Smooth muscle cell (in vitro differentiated cells): ENCODE results near the gene NPAS2. TPM values are rescaled to one million over a fixed set of nuclear protein-coding genes. Genes with fewer than 3 reads are reported as not detected.

ENCODE experiments used
- DNase-seq: peaks from one replicate; lab custom pipeline; 2025; ENCODE audit not compliant: unreplicated experiment; lab: John Stamatoyannopoulos, UW
- H2AFZ ChIP-seq: fragments of 200-600 bp; sonication (generic); 2 replicates; pipeline ENCODE4 v1.6.0; 2016; ENCODE audit warnings: antibody characterized with exemption, low read depth, mild to moderate bottlenecking
- H3F3A ChIP-seq: fragments of 200-600 bp; sonication (generic); 2 replicates; pipeline ENCODE4 v1.6.0; 2017; ENCODE audit warnings: antibody characterized with exemption, low read depth
- H3K27ac ChIP-seq: fragments of 200-600 bp; sonication (generic); 2 replicates; pipeline ENCODE4 v1.5.1; 2016; ENCODE audit warnings: low read depth, mild to moderate bottlenecking
- H3K27me3 ChIP-seq: fragments of 200-600 bp; sonication (generic); 2 replicates; pipeline ENCODE4 v1.6.1; 2016; ENCODE audit warnings: low read depth, mild to moderate bottlenecking
- H3K36me3 ChIP-seq: fragments of 200-600 bp; sonication (generic); 2 replicates; pipeline ENCODE4 v1.5.1; 2016; ENCODE audit warnings: low read depth
- H3K4me1 ChIP-seq: fragments of 200-600 bp; sonication (generic); 2 replicates; pipeline ENCODE4 v1.5.1; 2016; ENCODE audit warnings: low read depth
- H3K4me2 ChIP-seq: fragments of 200-600 bp; sonication (generic); 2 replicates; pipeline ENCODE4 v1.6.0; 2016; ENCODE audit warnings: mild to moderate bottlenecking
- H3K4me3 ChIP-seq: fragments of 200-600 bp; sonication (generic); 2 replicates; pipeline ENCODE4 v1.5.1; 2016; ENCODE audit warnings: mild to moderate bottlenecking
- H3K79me2 ChIP-seq: fragments of 200-600 bp; sonication (generic); 2 replicates; pipeline ENCODE4 v1.6.0; 2016; ENCODE audit warnings: low read depth, mild to moderate bottlenecking
- H3K9ac ChIP-seq: fragments of 200-600 bp; sonication (generic); 2 replicates; pipeline ENCODE4 v1.6.0; 2016; ENCODE audit warnings: low read depth
- H3K9me3 ChIP-seq: fragments of 200-600 bp; sonication (generic); replicated peaks from 2 replicates; pipeline ENCODE4 v1.5.1; 2016; ENCODE audit warnings: low read depth
- H4K20me1 ChIP-seq: fragments of 200-600 bp; sonication (generic); 2 replicates; pipeline ENCODE4 v1.6.0; 2016; ENCODE audit warnings: low read depth
- WGBS: methylation state at CpG from one replicate; pipeline ENCODE4 v1.1.7; 2016; ENCODE audit warnings: low lambda C conversion rate; 5-methylcytosine and 5-hydroxymethylcytosine counted together
- polyA plus RNA-seq: library from polyadenylated mRNA; unstranded; fragments of >200 nt; fragmentation: Nextera tagmentation; extraction: Ambion mirVana; gene quantifications from 2 replicates; pipeline ENCODE4 v1.2.1, GENCODE V29; 2016
- total RNA-seq: library from RNA; depleted of rRNA; stranded (reverse); fragments of >200 nt; gene quantifications from 2 replicates; pipeline ENCODE4 v1.2.3, GENCODE V29; 2014
- TF ChIP-seq, protein P1 (sequence below): fragments of 200-600 bp; sonication (generic); IDR thresholded peaks from 2 replicates; pipeline ENCODE4 v1.5.1; 2017; ENCODE audit warnings: borderline replicate concordance, mild to moderate bottlenecking, antibody characterized with exemption; ENCODE audit not compliant: insufficient read depth, poor library complexity, severe bottlenecking

Gene NPAS2
- total and polyA plus RNA-seq, 2 experiments from 2014 or later: 20.2 to 20.7 TPM

DNA sequence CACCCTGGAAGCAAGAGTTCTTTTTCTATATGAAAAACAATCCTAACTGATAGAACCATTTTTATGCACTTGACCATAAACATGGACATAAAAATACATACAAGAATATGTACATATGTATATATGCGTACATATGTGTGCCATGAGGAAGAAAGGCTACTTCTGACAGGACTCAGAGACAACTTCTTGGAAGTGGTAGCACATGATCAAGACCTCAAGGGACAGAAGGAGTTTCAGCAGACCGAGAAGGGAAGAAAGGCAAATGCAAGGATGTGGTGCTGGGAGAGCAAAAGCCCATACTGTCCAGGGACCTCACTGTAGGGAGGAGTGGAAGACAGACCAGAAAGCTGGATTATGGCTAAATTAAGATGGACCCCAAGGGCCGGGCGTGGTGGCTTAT, 11.4 kb upstream of the NPAS2 start:
- Histone ChIP-seq H3K27me3 (peaks cover 3% of the 10 kb centered on the region), H3K36me3 (no peaks in the 10 kb centered on the region), H3K79me2 (no peaks in the 10 kb centered on the region), H3K4me3 (no peak overlapping the region), H3K9me3 (no peaks in the 10 kb centered on the region), H3K9ac (no peak overlapping the region), H3K27ac (no peak overlapping the region), H3F3A (no peaks in the 10 kb centered on the region), H3K4me2 (no peak overlapping the region), H4K20me1 (no peaks in the 10 kb centered on the region), H3K4me1 (no peaks in the 10 kb centered on the region), H2AFZ (no peak overlapping the region)
- WGBS: 97% methylated on average over 4 of the region's 4 CpGs
- no peak for DNase-seq
- TF ChIP-seq, protein P1, sequence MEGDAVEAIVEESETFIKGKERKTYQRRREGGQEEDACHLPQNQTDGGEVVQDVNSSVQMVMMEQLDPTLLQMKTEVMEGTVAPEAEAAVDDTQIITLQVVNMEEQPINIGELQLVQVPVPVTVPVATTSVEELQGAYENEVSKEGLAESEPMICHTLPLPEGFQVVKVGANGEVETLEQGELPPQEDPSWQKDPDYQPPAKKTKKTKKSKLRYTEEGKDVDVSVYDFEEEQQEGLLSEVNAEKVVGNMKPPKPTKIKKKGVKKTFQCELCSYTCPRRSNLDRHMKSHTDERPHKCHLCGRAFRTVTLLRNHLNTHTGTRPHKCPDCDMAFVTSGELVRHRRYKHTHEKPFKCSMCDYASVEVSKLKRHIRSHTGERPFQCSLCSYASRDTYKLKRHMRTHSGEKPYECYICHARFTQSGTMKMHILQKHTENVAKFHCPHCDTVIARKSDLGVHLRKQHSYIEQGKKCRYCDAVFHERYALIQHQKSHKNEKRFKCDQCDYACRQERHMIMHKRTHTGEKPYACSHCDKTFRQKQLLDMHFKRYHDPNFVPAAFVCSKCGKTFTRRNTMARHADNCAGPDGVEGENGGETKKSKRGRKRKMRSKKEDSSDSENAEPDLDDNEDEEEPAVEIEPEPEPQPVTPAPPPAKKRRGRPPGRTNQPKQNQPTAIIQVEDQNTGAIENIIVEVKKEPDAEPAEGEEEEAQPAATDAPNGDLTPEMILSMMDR: no peak

DNA sequence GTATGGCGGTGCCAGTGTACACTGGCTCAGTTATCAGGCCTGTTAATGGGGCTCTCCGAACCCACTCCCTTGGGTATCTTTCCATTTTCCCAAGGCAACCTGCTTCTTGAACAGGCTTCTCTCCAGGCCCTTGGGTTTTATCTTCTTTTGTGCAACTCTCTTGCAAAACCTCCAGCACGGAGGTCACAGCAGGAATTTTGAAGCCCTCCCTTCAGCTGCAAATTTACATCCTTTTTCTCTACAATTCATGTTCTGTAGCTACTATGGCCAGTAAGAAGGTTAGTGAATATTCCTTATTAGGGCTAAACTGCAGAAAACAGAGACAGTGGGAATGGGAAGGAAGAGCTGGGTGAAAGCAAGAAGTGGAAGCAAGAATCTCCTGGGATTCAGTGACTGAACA, 10.4 kb upstream of the NPAS2 start:
- Histone ChIP-seq H4K20me1 (no peaks in the 10 kb centered on the region), H3K27me3 (peaks cover 3% of the 10 kb centered on the region), H3K4me1 (no peaks in the 10 kb centered on the region), H2AFZ (no peak overlapping the region), H3K9me3 (no peaks in the 10 kb centered on the region), H3K27ac (no peak overlapping the region), H3K79me2 (no peaks in the 10 kb centered on the region), H3K4me3 (no peak overlapping the region), H3K4me2 (no peak overlapping the region), H3F3A (no peaks in the 10 kb centered on the region), H3K9ac (no peak overlapping the region), H3K36me3 (no peaks in the 10 kb centered on the region)
- TF ChIP-seq, protein P1: no peak
- DNase-seq: no peak
- 77% methylated on average over 3 of the region's 3 CpGs for WGBS

DNA sequence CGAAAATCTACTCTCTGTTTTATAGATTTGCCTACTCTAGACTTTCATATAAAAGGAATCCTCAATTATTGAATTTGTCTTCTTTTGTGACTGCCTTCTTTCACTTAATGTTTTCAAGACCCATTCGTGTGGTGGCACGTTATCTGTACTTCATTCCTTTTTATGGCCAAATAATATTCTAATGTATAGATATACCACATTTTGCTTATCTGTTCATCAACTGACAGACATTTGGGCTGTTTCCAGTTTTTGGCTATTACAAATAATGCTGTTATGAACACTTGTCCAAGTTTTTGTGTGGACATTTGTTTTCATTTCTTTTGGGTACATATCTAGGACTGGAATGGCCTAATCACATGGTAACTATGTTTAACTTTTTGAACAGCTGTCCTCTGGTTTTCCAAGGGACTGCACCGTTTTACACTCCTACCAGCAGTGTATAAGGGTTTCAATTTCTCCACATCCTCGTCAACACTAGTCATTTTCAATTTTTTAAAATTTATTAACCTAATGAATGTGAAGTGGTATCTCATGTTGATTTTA, 9.3 kb upstream of the NPAS2 start:
- Histone ChIP-seq H2AFZ (no peak overlapping the region), H3K27me3 (no peaks in the 10 kb centered on the region), H3K4me1 (no peaks in the 10 kb centered on the region), H4K20me1 (no peaks in the 10 kb centered on the region), H3K9me3 (no peaks in the 10 kb centered on the region), H3K27ac (no peak overlapping the region), H3K79me2 (no peaks in the 10 kb centered on the region), H3F3A (no peaks in the 10 kb centered on the region), H3K9ac (no peak overlapping the region), H3K4me2 (no peak overlapping the region), H3K4me3 (no peak overlapping the region), H3K36me3 (no peaks in the 10 kb centered on the region)
- WGBS: 85% methylated on average over 5 of the region's 5 CpGs
- no peak for DNase-seq
- TF ChIP-seq, protein P1: no peak

DNA sequence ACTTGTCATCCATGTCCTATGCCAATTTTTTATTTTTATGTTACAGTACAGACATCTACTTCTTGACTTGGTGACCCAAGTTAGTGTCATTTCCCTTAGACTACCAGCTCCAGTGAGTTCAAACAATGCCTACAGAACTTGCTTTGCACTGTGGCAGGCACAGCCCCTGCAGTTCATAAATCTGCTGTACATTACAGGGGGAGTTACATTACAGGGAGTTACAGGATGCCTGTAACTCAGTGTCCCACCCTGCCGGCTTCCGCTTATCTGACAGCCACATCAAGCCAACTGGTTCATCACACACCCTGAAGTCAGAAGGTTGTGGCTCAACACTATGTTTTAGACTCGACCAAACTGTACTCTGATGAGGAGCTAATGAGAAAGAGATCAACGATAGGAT, 7.8 kb upstream of the NPAS2 start:
- Histone ChIP-seq H3K27me3 (no peaks in the 10 kb centered on the region), H3K27ac (no peak overlapping the region), H3K9ac (no peak overlapping the region), H3K4me3 (no peak overlapping the region), H3K4me2 (no peak overlapping the region), H3K4me1 (no peaks in the 10 kb centered on the region), H3F3A (peaks cover 3% of the 10 kb centered on the region), H3K9me3 (no peaks in the 10 kb centered on the region), H4K20me1 (no peaks in the 10 kb centered on the region), H3K79me2 (no peaks in the 10 kb centered on the region), H2AFZ (no peak overlapping the region), H3K36me3 (no peaks in the 10 kb centered on the region)
- TF ChIP-seq, protein P1: no peak
- DNase-seq: no peak
- WGBS: 87% methylated on average over 4 of the region's 4 CpGs
